ENCODE measurements around the gene RTN4RL2.

RTN4RL2 gene

DNA sequence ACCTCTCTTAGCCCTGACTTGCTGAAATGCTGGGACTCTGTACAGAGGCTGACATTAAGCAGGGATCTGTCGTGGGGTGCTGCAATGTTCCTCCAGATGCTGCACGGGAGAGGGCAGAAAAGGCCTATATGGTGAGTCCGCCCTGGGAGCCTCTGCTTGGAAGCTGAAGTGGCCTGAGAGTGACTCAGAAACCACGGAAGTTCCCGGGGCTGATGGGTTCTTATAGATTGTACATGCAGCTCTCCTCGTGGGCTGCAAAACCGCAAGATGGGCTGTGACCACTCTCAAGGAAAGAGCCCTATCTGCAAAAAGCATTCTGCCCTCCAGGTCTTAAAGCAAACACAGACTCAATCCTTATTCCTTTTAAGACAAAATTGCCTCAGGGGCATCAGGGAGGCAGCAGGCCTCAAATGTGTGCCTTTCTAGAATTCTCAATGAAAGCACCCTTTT lies 27.6 kb upstream of the RTN4RL2 start:
- TF ChIP-seq, protein P1, sequence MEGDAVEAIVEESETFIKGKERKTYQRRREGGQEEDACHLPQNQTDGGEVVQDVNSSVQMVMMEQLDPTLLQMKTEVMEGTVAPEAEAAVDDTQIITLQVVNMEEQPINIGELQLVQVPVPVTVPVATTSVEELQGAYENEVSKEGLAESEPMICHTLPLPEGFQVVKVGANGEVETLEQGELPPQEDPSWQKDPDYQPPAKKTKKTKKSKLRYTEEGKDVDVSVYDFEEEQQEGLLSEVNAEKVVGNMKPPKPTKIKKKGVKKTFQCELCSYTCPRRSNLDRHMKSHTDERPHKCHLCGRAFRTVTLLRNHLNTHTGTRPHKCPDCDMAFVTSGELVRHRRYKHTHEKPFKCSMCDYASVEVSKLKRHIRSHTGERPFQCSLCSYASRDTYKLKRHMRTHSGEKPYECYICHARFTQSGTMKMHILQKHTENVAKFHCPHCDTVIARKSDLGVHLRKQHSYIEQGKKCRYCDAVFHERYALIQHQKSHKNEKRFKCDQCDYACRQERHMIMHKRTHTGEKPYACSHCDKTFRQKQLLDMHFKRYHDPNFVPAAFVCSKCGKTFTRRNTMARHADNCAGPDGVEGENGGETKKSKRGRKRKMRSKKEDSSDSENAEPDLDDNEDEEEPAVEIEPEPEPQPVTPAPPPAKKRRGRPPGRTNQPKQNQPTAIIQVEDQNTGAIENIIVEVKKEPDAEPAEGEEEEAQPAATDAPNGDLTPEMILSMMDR (conservative IDR thresholded peaks at IDR 0.05; ENCODE audit: low read depth, low read length): no peak
- DNase-seq (ENCODE audit: low read depth): peak; percentile 92
- H3K4me3 ChIP-seq (ENCODE audit: low read depth, low read length): no peak overlapping the region

DNA sequence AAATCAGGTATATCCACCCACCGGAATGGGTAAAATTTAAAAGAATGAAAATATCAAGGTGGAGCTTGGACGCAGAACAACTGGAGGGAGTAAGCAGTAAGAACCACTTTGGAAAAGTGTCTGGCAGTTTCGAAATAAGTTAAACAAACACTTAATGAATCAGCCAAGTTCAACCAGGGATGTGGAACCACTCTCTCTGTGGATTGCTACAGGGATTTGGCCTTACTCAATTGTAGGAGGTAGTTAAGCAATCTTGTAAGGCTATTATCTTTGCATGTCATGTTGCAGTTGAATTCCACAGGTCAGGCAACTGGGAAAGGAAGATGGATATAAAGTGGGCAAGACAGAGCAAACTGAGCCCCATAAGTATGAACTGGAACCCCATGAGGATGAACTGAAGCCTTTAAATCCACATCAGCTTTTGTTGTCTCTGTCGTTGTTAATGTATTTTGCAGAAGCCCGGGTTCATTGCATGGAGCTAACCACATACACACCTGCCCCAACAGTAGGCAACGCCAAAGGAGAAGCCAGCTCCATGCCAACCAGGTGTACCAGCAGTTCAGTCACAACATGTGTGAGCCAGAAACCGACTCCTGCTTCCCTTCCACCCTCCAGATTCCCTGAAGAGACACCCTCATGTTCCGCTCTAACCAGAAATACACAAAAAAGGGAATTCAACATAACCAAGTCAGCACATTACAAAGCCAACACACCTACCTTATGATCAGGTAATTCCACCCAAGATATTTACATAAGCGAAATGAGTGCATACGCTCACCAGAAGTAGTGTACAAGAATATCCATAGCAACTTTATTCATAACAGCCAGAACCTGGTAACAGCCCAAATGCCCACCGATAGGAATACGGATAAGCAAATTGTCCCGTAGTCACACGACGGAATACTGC lies 25.4 kb upstream of the RTN4RL2 start:
- TF ChIP-seq, protein P1 (conservative IDR thresholded peaks at IDR 0.05; ENCODE audit: low read depth, low read length): no peak
- H3K4me3 ChIP-seq (ENCODE audit: low read depth, low read length): no peak overlapping the region
- DNase-seq (ENCODE audit: low read depth): peak; percentile 97

DNA sequence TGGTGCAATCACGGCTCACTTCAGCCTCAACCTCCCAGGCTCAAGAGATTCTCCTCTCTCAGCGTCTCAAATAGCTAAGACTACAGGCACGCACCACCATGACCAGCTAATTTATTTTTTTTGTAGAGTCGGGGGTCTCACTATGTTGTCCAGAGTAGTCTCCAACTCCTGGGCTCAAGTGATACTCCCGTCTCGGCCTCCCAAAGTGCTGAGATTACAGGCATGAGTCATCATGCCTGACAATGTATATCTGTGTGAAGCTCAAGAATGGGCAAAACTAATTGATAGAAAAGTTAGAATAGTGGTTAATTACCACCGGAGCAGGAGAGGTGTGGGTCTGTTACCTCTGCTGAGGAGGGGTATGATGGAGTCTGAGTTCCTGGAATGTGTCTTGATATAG lies 24.3 kb upstream of the RTN4RL2 start:
- no peak for DNase-seq (ENCODE audit: low read depth)
- H3K4me3 ChIP-seq (ENCODE audit: low read depth, low read length): no peak overlapping the region

DNA sequence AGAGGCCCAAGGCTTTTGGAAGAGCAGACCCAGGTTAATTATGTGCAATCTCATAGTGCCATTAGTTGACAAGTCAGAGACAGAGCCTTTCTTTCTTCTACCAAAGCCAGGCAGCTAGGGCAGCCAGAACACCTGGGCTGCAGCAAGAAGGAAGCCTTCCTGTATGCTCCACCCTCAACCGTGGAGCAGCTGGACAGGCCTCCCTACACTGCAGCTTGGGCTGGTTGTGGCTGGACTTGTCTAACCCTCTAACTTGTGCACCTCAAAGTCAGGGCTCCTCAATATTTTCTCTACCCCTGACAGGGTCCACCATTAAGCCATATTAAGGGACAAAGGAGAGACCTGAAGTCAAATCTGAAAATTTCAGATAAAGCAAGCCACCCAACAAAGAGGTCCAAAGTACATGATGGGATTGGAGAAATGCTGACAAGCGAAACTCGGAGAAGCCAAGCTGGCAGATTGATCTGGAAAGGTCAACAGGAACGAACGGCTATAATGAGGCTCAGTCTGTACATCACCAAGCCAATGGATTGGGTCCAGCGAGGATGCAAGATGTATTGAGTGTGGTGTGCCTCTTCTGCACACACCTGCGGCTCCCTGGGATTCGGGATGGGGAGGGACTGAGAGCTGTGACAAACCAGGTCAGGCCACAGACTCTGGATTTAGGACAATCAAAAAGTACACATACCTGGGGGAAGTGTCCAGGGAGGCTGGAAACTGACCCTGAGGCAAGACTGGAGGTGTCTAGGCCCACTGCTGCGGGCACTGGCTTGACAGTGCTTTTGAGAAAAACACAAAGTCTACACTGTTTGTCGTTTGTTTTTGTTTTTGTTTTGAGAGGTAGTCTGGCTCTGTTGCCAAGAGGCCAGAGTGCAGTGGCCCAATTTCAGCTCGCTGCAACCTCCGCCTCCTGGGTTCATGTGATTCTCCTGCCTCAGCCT lies 21.7 kb upstream of the RTN4RL2 start:
- TF ChIP-seq, protein P1 (conservative IDR thresholded peaks at IDR 0.05; ENCODE audit: low read depth, low read length): no peak
- no peak for DNase-seq (ENCODE audit: low read depth)
- no peak overlapping the region for H3K4me3 ChIP-seq (ENCODE audit: low read depth, low read length)

More for the DNA sequence above, 24.3 kb upstream of the RTN4RL2 start:
- TF ChIP-seq, protein P1 (conservative IDR thresholded peaks at IDR 0.05; ENCODE audit: low read depth, low read length): no peak

DNA sequence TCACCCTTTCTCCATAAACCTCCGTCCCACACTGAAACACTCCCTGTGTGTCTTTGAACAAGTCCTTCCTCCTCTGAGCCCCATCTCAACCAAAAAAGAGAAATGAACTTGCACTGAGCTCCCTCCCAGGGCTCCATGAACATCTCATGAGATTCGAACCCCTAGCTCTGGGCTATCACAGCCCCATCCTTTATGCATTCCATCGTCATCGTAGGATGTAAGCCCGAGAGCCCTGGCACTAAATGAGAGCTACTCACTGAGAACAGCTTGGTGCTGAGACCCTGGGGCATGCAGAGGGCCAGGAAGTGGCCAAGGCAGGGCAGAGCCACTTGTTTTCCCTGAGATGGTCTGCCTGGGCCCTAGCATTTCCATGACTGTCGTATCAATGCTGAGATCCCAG lies 20.5 kb upstream of the RTN4RL2 start:
- no peak for DNase-seq (ENCODE audit: low read depth)
- TF ChIP-seq, protein P1 (conservative IDR thresholded peaks at IDR 0.05; ENCODE audit: low read depth, low read length): no peak
- H3K4me3 ChIP-seq (ENCODE audit: low read depth, low read length): no peak overlapping the region

DNA sequence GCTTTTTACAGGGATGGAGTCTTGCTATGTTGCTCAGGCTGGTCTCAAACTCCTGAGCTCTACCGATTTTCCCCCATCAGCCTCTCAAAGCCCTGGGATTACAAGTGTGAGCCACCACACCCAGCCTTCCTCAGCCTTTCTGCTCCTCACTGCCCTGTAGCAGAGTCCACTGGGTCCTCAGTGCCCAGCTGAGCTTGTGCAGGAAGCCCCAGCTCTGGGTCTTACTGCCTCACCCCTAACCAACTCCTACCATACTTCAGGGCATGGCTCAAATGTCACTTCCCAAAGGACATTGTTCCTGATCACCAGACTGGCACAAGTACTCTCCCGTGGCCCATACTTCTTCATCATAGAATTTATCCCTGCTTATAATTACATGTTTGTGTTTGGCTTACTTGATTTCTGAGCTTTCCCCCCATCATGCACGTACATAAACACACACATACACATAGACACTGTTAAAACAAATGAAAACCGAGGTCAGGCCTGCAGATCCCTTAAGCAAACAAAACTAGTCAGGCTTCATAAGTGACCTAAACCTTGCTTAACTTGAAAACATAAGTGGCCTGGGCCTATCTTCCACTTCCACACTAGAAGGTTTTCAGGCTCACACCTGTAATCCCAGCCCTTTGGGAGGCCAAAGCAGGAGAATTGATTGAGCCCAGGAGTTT lies 19.4 kb upstream of the RTN4RL2 start:
- TF ChIP-seq, protein P1 (conservative IDR thresholded peaks at IDR 0.05; ENCODE audit: low read depth, low read length): no peak
- DNase-seq (ENCODE audit: low read depth): no peak
- no peak overlapping the region for H3K4me3 ChIP-seq (ENCODE audit: low read depth, low read length)
